Measurements from ENCODE around the gene RABAC1. TPM values are rescaled to one million over a fixed set of nuclear protein-coding genes. Genes with fewer than 3 reads are reported as not detected.

RABAC1 gene
- total RNA-seq, 2 donors from 2014 or later, result 130 to 332 TPM

GRCh38 chr19:41923045-41923788 lies 35.9 kb downstream of the RABAC1 start:
- Histone ChIP-seq H3K4me1 (ENCODE audit: control insufficient read depth in 1 of 2, low read depth in 2 of 2) (peaks cover 1 to 4% of the 10 kb centered on the region in 2 donors), H3K9me3 (no peaks in the 10 kb centered on the region), H3K27ac (no peak overlapping the region), H3K4me3 (no peak overlapping the region), H3K27me3 (replicated peaks; ENCODE audit: insufficient read depth) (peaks cover 12% of the 10 kb centered on the region), H3K36me3 (no peaks in the 10 kb centered on the region)
- ATAC-seq (ENCODE audit: insufficient number of reproducible peaks, low FRiP score, low read depth), result no peak
- no peak for DNase-seq (ENCODE audit: low spot score)
- no peak for TF ChIP-seq CTCF (IDR thresholded peaks at IDR 0.05)

- DNase-seq (ENCODE audit: low spot score) (no peak), ATAC-seq (ENCODE audit: insufficient number of reproducible peaks, low FRiP score, low read depth) (no peak)
- H3K4me3 ChIP-seq, result no peak overlapping the region
- H3K27me3 ChIP-seq (replicated peaks; ENCODE audit: insufficient read depth), result peaks cover 12% of the 10 kb centered on the region
- no peak for TF ChIP-seq CTCF (IDR thresholded peaks at IDR 0.05)
- H3K36me3 ChIP-seq, result no peaks in the 10 kb centered on the region
- no peaks in the 10 kb centered on the region for H3K9me3 ChIP-seq
- H3K4me1 ChIP-seq (ENCODE audit: control insufficient read depth in 1 of 2, low read depth in 2 of 2), result no peaks in the 10 kb centered on the region
- H3K27ac ChIP-seq, result no peak overlapping the region
Observed at GRCh38 chr19:41922585-41922984, 36.5 kb downstream of the RABAC1 start.

GRCh38 chr19:41921577-41922576 lies 37.2 kb downstream of the RABAC1 start:
- no peak for DNase-seq (ENCODE audit: low spot score)
- ATAC-seq (ENCODE audit: insufficient number of reproducible peaks, low FRiP score, low read depth), result no peak
- H3K4me1 ChIP-seq (ENCODE audit: control insufficient read depth in 1 of 2, low read depth in 2 of 2), result no peaks in the 10 kb centered on the region
- H3K27ac ChIP-seq, result no peak overlapping the region
- no peaks in the 10 kb centered on the region for H3K36me3 ChIP-seq
- peaks cover 12% of the 10 kb centered on the region for H3K27me3 ChIP-seq (replicated peaks; ENCODE audit: insufficient read depth)
- H3K4me3 ChIP-seq, result no peak overlapping the region
- no peak for TF ChIP-seq CTCF (IDR thresholded peaks at IDR 0.05)
- no peaks in the 10 kb centered on the region for H3K9me3 ChIP-seq

GRCh38 chr19:41920882-41921576 lies 38.1 kb downstream of the RABAC1 start:
- H3K9me3 ChIP-seq, result no peaks in the 10 kb centered on the region
- H3K27me3 ChIP-seq (replicated peaks; ENCODE audit: insufficient read depth), result peaks cover 10% of the 10 kb centered on the region
- no peaks in the 10 kb centered on the region for H3K36me3 ChIP-seq
- ATAC-seq (ENCODE audit: insufficient number of reproducible peaks, low FRiP score, low read depth) (no peak), DNase-seq (ENCODE audit: low spot score) (no peak)
- H3K27ac ChIP-seq, result no peak overlapping the region
- TF ChIP-seq CTCF (IDR thresholded peaks at IDR 0.05), result no peak
- H3K4me3 ChIP-seq, result no peak overlapping the region
- H3K4me1 ChIP-seq (ENCODE audit: control insufficient read depth in 1 of 2, low read depth in 2 of 2), result no peaks in the 10 kb centered on the region

Measured in thoracic aorta (tissue), 2 donors.